Ascending aorta (tissue), 2 donors: ENCODE data around the gene HABP4. TPM values are rescaled to one million over a fixed set of nuclear protein-coding genes. Genes with fewer than 3 reads are reported as not detected.

Experiments
- DNase-seq, 2 donors: peaks; one replicate each; pipeline ENCODE4 v3.0.0-alpha.2; 2019; ENCODE audit warnings: low spot score in 2 of 2
- H3K27ac ChIP-seq, 2 donors: fragments of 200-600 bp; sonication (generic); one replicate each; pipeline ENCODE4 v1.5.1; 2016 to 2017; ENCODE audit warnings: mild to moderate bottlenecking in 1 of 2
- H3K27me3 ChIP-seq: fragments of 200-600 bp; sonication (generic); one replicate; pipeline ENCODE4 v1.5.1; 2017
- H3K36me3 ChIP-seq, 2 donors: fragments of 200-600 bp; sonication (generic); one replicate each; pipeline ENCODE4 v1.5.1; 2016
- H3K4me1 ChIP-seq, 2 donors: fragments of 200-600 bp; sonication (generic); one replicate each; pipeline ENCODE4 v1.5.1; 2016 to 2017; ENCODE audit warnings: mild to moderate bottlenecking in 1 of 2
- H3K4me3 ChIP-seq, 2 donors: fragments of 200-600 bp; sonication (generic); one replicate each; pipeline ENCODE4 v1.5.1; 2016 to 2017; ENCODE audit warnings: mild to moderate bottlenecking in 1 of 2
- H3K9me3 ChIP-seq, 2 donors: fragments of 200-600 bp; sonication (generic); one replicate each; pipeline ENCODE4 v1.5.1; 2016
- CTCF ChIP-seq, 3 experiments: fragments of 200-600 bp in 2 of 3; fragments of 450-650 bp in 1 of 3; sonication (generic) in 2 of 3; IDR thresholded peaks; one replicate each; pipeline ENCODE4 v1.5.1; 2016 to 2019; ENCODE audit warnings: antibody characterized with exemption in 3 of 3, mild to moderate bottlenecking in 1 of 3, moderate library complexity in 1 of 3
- intact Hi-C: fragments of 100-400 bp; cut with DNase I; formaldehyde crosslinking; loops from one replicate; pipeline ENCODE4 v1.15.1; 2023
- total RNA-seq: library from RNA; depleted of rRNA; stranded (reverse); fragments of >200 nt; gene quantifications from one replicate; pipeline ENCODE4 v1.1.0, GENCODE V29; 2016

The HABP4 gene
- total RNA-seq, 1 donor from 2014 or later: 26.9 TPM

GRCh38 chr9:96503918-96504317 is 53.9 kb downstream of the HABP4 start:
- peaks cover 5 to 32% of the 10 kb centered on the region in 2 donors for H3K4me1 ChIP-seq
- no peaks in the 10 kb centered on the region for H3K9me3 ChIP-seq
- peaks cover 0 to 5% of the 10 kb centered on the region in 2 donors for H3K36me3 ChIP-seq
- H3K27me3 ChIP-seq: no peaks in the 10 kb centered on the region
- peak in 1 of 2 donors; percentile 47 for DNase-seq
- no peak overlapping the region for H3K4me3 ChIP-seq
- no peak overlapping the region for H3K27ac ChIP-seq
- intact Hi-C loops: no loop called here
- TF ChIP-seq CTCF (IDR thresholded peaks at IDR 0.05): no peak

DNA sequence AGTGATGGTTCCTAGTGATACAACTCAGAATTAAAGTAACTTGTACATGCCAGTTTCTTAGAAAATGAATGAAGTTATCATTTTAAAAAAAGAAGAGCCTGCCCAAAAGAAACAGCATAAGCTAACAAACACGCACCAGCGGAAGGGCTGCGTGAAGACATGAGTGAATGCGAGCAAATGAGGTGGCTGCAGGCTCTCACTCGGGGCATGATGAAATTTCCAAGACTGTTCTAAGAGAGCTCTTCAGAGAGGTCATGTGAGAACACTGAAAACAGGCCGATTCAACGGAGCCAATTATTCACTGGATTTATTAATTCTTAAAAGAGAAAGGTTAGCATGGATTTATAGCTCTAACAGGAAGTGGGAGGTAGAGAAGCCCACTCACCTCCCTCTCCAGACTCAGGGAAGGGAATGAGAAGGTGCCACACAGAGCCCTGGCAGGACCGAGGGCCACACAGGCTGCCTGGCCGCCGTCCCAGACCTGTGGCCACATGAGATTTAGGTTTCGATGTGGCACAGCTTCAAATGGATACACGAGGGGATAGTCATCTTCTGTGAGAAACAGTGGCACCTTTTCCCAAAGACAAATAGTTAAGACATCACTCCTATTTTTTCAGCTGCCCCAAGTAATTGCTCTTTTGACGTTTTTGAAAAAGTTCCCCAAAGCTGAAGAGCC is 55.5 kb downstream of the HABP4 start:
- Histone ChIP-seq H3K27me3 (no peaks in the 10 kb centered on the region), H3K36me3 (peaks cover 0 to 5% of the 10 kb centered on the region in 2 donors), H3K27ac (peak overlapping the region; percentile 53 to 58), H3K4me3 (no peak overlapping the region), H3K9me3 (no peaks in the 10 kb centered on the region), H3K4me1 (peaks cover 6 to 42% of the 10 kb centered on the region in 2 donors)
- DNase-seq: peak in 1 of 2 donors; percentile 71
- intact Hi-C loops: no loop called here
- TF ChIP-seq CTCF (IDR thresholded peaks at IDR 0.05): no peak

- no peak for TF ChIP-seq CTCF (IDR thresholded peaks at IDR 0.05)
- peak overlapping the region in 1 of 2 donors; percentile 2 for H3K4me3 ChIP-seq
- no peaks in the 10 kb centered on the region for H3K27me3 ChIP-seq
- intact Hi-C loops: no loop called here
- peaks cover 5 to 6% of the 10 kb centered on the region in 2 donors for H3K36me3 ChIP-seq
- H3K27ac ChIP-seq: peak overlapping the region; percentile 77 to 85
- H3K9me3 ChIP-seq: no peaks in the 10 kb centered on the region
- H3K4me1 ChIP-seq: peaks cover 6 to 44% of the 10 kb centered on the region in 2 donors
- DNase-seq: peak in 1 of 2 donors; percentile 57
These were observed 58.4 kb downstream of the HABP4 start for GRCh38 chr9:96508227-96508940.

GRCh38 chr9:96509026-96509425 is 59.1 kb downstream of the HABP4 start:
- DNase-seq: peak in 1 of 2 donors; percentile 64
- Histone ChIP-seq H3K36me3 (peaks cover 5 to 6% of the 10 kb centered on the region in 2 donors), H3K4me1 (peaks cover 6 to 50% of the 10 kb centered on the region in 2 donors), H3K9me3 (no peaks in the 10 kb centered on the region), H3K4me3 (peak overlapping the region in 1 of 2 donors; percentile 2), H3K27me3 (no peaks in the 10 kb centered on the region), H3K27ac (peak overlapping the region; percentile 77 to 85)
- TF ChIP-seq CTCF (IDR thresholded peaks at IDR 0.05): no peak
- intact Hi-C loops: no loop called here

GRCh38 chr9:96509848-96510247 is 59.9 kb downstream of the HABP4 start:
- Histone ChIP-seq H3K4me3 (no peak overlapping the region), H3K4me1 (peaks cover 8 to 50% of the 10 kb centered on the region in 2 donors), H3K27ac (peak overlapping the region; percentile 77 to 85), H3K9me3 (no peaks in the 10 kb centered on the region), H3K27me3 (no peaks in the 10 kb centered on the region), H3K36me3 (peaks cover 4 to 5% of the 10 kb centered on the region in 2 donors)
- TF ChIP-seq CTCF (IDR thresholded peaks at IDR 0.05): no peak
- DNase-seq: no peak
- intact Hi-C loops: no loop called here
